Measurements from ENCODE around the gene SRGAP3. TPM values are rescaled to one million over a fixed set of nuclear protein-coding genes. Genes with fewer than 3 reads are reported as not detected.
A peak's percentile ranks its signal among the peaks of the same experiment; 100 is the strongest.

Gene SRGAP3
- total and polyA plus RNA-seq, 10 of the 15 experiments (the other 5 are each of a cell fraction or from before 2014, with no cell fraction given), result 0.32 to 1.7 (median 0.99) TPM

- TF ChIP-seq PBX3 (IDR thresholded peaks at IDR 0.05; ENCODE audit: insufficient replicate concordance, low read depth, low read length) (peak; percentile 75), RAD21 (IDR thresholded peaks at IDR 0.05; ENCODE audit: insufficient read depth, low read depth, low read length) (no peak), NFIC (IDR thresholded peaks at IDR 0.05; ENCODE audit: low read depth, low read length) (0 out of 2 replicates have a peak, but pooled peaks have one; percentile 38), NFYB (IDR thresholded peaks at IDR 0.05; ENCODE audit: insufficient read depth, low read depth, low read length) (no peak), CHD4 (IDR thresholded peaks at IDR 0.05) (no peak), GATAD2B (conservative IDR thresholded peaks at IDR 0.05; ENCODE audit: low read depth) (0 out of 2 replicates have a peak, but pooled peaks have one; percentile 39), KAT2A (conservative IDR thresholded peaks at IDR 0.05; ENCODE audit: control insufficient read depth, low read depth, low read length) (no peak), HDAC6 (IDR thresholded peaks at IDR 0.05; ENCODE audit: unreplicated experiment) (no peak), EED (IDR thresholded peaks at IDR 0.05; ENCODE audit: low read depth) (peak; percentile 20; the same call in 1 of the 2 replicates), BHLHE40 (IDR thresholded peaks at IDR 0.05; ENCODE audit: borderline replicate concordance in 1 of 2, low read depth in 2 of 2, low read length in 1 of 2) (no peak; a peak in 1 of 4 replicates), RUNX3 (IDR thresholded peaks at IDR 0.05; ENCODE audit: low read length) (peak; percentile 22; the same call in 1 of the 2 replicates), SREBF2 (IDR thresholded peaks at IDR 0.05; ENCODE audit: low read length) (no peak), SIX5 (IDR thresholded peaks at IDR 0.05; ENCODE audit: low read depth, low read length, severe bottlenecking) (no peak), SKIL (IDR thresholded peaks at IDR 0.05; ENCODE audit: low read depth, poor library complexity, severe bottlenecking) (peak; percentile 73), TCF7 (IDR thresholded peaks at IDR 0.05; ENCODE audit: borderline replicate concordance) (no peak), RB1 (IDR thresholded peaks at IDR 0.05; ENCODE audit: borderline replicate concordance) (no peak), ZBED1 (IDR thresholded peaks at IDR 0.05; ENCODE audit: borderline replicate concordance) (no peak), NBN (IDR thresholded peaks at IDR 0.05) (peak; percentile 79; the same call in 1 of the 2 replicates), CBFB (IDR thresholded peaks at IDR 0.05; ENCODE audit: low read depth) (no peak), ZNF274 (IDR thresholded peaks at IDR 0.05; ENCODE audit: insufficient read depth, insufficient read length) (no peak), ZNF384 (IDR thresholded peaks at IDR 0.05; ENCODE audit: borderline replicate concordance, low read depth, low read length) (peak; percentile 66; the same call in 1 of the 2 replicates), POLR2AphosphoS2 (IDR thresholded peaks at IDR 0.05; ENCODE audit: low read depth, low read length) (no peak), ZNF592 (IDR thresholded peaks at IDR 0.05) (no peak), IKZF2 (IDR thresholded peaks at IDR 0.05) (peak; percentile 92; a peak in 3 of 4 replicates)
Measured at GRCh38 chr3:8954938-8955763, 294.3 kb downstream of the SRGAP3 start (continued).
